NCI-H345 treated with DMSO at 0.1 percent for 48 hours (cell line): ENCODE data around the gene BAIAP2.

Source experiments
- DNase-seq: peaks from one replicate; lab custom pipeline; 2025; ENCODE audit not compliant: unreplicated experiment; lab: John Stamatoyannopoulos, UW

Gene BAIAP2

DNA sequence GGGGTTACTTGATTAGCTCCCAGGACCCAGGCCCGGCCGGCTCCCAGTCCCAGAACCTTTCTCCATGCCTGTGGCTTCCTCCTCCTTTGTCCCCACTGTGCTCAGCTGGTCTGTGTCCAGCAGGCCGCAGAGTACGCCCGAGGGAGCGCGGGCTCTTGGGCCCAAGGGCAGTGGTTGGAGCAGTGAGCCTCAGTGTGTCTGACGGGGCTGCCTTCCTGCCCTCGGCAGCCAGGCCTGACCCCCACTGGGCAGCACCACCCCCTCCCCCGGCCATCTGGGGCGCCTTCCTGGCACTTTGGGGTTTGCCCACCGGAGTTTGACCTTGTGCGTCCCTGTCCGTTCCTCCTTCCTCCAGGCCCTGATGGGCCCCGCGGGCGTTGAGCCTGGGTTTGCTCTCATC, 67.9 kb downstream of the BAIAP2 start:
- no peak for DNase-seq

DNA sequence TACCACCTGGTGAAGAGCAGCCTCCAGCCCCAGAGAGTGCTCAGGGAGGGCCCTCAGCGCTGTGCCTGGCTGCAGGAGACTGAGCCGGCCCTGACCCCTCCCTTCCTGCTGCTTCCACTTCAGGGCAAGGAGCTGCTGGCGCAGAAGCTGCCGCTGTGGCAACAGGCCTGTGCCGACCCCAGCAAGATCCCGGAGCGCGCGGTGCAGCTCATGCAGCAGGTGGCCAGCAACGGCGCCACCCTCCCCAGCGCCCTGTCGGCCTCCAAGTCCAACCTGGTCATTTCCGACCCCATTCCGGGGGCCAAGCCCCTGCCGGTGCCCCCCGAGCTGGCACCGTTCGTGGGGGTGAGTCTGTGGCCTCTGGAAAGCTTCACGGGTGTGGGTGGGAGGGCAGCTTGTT, 68.4 kb downstream of the BAIAP2 start:
- no peak for DNase-seq

GRCh38 chr17:81106716-81107115, 71.8 kb downstream of the BAIAP2 start:
- no peak for DNase-seq

- no peak for DNase-seq
Observed at GRCh38 chr17:81108220-81108619, 73.3 kb downstream of the BAIAP2 start.

- DNase-seq = no peak
Observed at GRCh38 chr17:81109957-81110356, 75.0 kb downstream of the BAIAP2 start.

GRCh38 chr17:81110488-81111040, 75.6 kb downstream of the BAIAP2 start:
- DNase-seq = no peak

DNA sequence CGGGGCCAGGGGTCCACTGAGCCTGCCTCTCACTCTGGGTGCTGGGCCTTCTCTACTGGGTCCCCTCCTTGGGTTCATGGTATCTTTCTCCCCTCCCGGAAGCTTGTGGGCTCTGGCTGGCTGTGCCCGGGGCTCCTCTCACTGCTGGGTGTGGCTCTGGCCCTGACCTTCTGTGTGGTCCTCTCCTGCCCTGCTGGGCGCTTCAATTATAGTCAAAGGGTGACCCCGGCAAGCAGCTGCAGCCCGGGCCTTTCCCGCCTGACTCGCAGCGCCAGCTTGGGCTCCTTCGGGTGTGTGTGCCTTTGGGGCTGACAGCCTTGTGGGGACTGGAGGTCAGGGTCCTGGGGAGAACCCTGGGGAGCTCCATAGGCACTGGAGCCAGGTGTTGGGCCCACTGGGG, 76.1 kb downstream of the BAIAP2 start:
- DNase-seq = no peak

DNA sequence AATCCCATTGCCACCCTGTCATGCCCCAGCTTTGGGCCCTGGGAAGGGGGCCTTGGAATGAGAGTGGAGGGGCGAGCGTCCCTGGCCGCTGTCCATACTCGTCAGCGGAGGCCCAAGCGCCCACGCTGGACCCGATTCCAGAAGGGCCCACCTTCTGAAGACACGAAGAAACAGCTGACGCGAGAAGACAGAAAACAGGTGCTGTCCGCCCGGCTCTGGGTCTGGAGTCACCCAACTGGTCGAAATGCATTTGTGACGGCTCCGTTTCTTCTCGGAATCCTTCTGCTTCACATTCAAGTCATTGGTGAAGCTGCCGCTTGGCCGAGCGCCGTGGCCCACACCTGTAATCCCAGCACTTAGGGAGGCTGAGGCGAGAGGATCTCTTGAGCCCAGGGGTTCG, 77.5 kb downstream of the BAIAP2 start:
- no peak for DNase-seq

GRCh38 chr17:81113158-81113724, 78.3 kb downstream of the BAIAP2 start:
- no peak for DNase-seq

GRCh38 chr17:81114351-81115093, 79.6 kb downstream of the BAIAP2 start:
- no peak for DNase-seq

DNA sequence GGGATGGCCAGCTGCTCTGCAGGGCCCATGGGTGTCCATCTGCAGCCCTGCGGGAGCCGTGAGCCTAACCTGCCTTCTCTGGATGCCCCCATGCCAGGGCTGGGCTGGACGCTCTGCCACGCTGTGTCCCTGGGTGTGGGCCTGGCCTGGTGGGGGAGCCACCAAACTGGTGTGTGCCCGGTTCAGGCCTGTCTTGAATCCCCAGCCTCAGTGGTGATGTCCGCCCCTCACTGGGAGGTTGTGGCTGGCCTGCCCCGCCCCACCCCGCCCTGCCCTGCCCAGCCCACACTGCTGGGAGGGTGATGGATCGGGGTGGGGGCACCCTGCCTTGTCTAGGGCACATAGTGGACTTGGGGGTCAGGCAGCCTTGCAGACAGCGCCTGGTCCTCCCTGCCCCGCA, 80.3 kb downstream of the BAIAP2 start:
- no peak for DNase-seq

DNA sequence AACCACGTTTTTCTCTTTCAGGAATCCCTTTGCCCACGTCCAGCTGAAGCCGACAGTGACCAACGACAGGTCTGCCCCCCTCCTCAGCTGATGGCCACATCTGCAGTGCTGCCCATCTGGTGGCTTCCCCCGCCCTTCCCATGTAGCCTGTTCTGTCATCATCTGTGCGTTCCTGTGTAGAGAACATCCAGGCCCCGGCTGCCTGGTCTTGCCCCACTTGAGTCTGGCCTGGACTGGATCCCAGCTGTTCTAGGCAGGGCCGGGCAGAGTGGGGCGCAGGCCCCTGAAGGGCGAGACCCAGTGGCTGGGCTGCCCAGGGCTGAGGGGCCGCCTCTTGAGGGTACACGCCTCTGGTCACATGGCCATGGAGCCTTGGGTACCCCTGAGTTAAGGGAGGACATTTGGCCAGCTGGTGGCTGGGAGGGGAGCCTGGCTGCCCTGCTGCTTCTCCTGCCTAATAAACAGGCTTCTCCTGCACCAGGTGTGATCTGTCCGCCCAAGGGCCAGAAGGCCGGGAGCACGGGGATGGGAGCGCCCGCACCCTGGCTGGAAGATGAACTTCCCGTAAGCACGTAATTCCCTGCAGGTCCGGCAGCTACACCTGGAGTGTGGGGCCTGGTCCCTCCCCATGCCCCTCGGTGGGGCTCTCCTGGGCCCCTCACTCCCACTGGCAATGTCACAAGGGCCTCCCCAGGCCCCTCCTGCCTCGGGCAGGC, 81.0 kb downstream of the BAIAP2 start:
- DNase-seq = no peak

DNA sequence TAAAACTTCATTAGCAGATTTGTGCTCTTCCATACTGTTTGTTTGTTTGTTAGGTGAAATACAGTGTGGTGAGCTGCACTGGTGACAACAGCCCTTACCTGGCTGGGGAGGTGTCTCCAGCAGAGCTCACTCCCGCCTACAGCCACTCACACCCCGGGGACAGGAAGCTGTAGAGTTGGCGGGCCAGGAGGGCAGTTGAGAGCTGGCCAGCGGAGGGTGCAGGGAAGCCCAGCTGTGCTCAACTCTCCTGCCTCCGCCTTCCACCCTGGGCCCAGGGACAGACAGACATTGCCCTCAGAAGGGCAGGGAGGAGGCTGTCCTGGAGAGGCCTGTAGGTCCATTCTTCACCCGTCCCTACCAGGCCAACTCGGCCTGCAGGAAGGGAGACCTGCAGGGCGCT, 81.8 kb downstream of the BAIAP2 start:
- DNase-seq = no peak

DNA sequence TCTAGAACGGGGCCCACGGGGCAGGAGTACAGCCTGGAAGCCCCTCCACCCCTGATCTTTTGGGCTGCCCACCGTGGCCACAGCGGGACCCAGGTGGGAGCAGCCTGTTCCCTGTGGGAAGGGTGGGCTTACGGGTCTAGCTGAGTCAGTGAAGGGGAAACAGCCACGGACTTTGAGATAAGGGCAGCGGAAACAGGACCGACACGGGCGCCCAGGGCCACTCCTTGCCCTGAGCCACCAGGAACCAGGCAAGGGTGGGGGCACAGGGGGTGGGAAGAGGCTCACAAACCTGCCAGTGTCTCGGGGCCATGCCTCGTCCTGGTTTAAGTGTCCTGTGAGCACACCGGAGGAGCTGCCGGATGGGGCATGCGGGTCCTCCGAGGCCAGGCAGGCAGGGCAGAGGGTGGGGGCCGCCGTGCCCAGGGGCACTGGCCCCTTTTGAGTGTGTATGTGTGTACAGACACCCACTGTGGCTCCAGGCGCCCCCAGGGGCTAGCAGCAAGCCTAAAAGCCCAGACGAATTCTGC, 82.8 kb downstream of the BAIAP2 start:
- DNase-seq = no peak

DNA sequence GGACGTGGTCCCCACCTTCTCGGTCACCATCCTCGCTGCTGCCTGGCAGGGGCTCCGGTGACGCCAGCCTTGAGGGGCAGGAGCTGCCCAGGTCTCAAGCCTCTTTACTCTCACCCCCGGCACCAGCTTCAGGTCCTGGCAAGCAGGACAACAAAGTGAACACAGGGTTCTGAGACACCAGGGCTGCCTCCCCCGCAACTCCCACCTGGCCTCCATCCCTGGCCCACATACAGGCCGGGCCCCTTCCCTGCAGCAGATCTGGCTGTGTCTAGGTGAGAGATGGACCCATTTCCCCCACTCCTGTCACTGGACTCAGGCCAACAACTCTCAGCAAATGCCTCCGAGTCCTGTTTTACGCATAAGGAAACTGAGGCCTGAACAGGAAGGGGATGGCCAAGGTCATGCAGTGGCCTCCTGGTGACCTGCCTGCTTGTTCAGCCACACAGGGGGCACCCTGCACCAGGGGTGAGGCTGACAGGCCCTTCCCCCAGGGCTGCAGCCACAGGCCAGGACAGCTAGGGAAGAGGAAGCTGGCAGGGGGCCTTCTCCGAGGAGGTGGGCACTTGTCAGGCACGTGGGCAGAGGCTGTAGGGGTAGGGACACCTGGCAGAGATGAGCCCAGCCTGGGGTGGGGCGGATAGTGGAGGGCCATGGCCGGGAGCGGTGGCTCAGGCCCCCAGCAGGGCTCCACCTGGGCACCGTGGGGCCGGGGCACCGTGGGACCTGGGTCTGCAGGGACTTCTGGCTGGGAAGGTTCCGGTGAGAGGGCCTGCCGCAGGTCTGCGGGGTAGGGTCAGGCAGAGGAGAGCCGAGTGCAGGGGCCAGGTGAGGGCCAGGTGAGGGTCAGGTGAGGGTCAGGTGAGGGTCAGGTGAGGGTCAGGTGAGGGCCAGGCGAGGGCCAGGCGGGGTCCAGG, 83.6 kb downstream of the BAIAP2 start:
- peak; percentile 17 for DNase-seq

DNA sequence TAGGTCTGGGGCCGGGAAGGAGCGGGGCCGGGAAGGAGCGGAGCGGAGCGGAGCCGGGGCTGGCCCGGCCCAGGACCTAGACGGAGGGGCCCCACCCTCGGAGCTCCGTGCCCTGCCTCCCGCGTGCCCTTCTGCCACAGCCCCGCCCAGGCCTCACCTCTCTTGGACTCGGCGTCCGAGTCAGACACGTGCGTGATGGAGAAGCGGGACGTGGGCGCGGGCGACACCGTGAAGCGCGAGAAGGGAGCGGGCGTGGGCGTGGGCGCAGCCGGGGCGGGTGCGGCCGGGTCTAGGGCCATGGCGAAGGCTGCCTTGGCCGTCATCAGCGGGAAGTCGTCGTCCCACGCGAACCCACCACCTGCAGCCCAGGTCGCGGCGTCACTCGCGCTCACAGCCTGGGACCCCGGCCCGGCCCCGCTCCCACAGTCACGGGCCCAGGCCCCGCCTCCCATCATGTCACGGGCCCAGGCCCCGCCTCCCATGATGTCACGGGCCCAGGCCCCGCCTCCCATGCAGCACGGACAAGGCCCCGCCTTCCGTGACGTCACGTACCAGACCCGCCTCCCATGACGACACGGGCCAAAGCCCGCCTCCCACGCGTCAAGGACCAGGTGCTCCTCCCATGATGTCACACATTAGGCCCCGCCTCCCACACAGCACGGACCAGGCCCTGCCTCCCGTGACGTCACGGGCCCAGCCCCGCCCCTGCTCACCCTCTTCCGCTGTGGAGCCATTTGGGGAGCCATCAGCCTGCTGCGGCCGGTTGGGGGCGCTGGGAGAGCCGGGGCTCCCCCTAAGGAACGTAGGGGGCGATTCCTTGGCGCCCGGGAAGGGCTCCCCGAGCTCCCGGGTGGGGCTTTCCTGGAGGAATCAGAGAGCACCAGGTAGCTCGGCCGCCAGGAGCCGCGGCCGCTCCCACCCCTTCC, 84.5 kb downstream of the BAIAP2 start:
- DNase-seq = peak; percentile 97

GRCh38 chr17:81120149-81120484, 85.2 kb downstream of the BAIAP2 start:
- DNase-seq = no peak

- no peak for DNase-seq
Observed at GRCh38 chr17:81120695-81121621, 86.0 kb downstream of the BAIAP2 start.
